IMR-90 (cell line): ENCODE measurements around the gene PLD3. TPM values are rescaled to one million over a fixed set of nuclear protein-coding genes. Genes with fewer than 3 reads are reported as not detected.

Experiments
- ATAC-seq: fragments of 200-7000 bp; cut with Tn5 transposase; 2 replicates; pipeline ENCODE4 v1.9.1; 2020; ENCODE audit warnings: low read depth, mild to moderate bottlenecking, moderate library complexity
- BruUV-seq: library from RNA; stranded (reverse); fragments of 400-500 nt; replicated peaks from 2 replicates; lab custom pipeline; 2021; lab: Mats Ljungman, UMichigan
- CTCF ChIA-PET: fragments of 300-600 bp; formaldehyde crosslinking; extraction: SDS; loops from one replicate; lab custom pipeline; 2021; ENCODE audit warnings: antibody characterized with exemption; lab: Yijun Ruan, JAX
- POLR2A ChIA-PET: fragments of 300-600 bp; sonication (Branson Sonifier 250); formaldehyde crosslinking; loops from one replicate; lab custom pipeline; 2022; ENCODE audit warnings: antibody characterized with exemption; ENCODE audit not compliant: unreplicated experiment; lab: Charles Lee
- DNase-seq: peaks from one replicate; pipeline ENCODE4 v3.0.0; 2013
- H2AFZ ChIP-seq: replicated peaks from 2 replicates; pipeline ENCODE3; 2013; ENCODE audit warnings: low read length, mild to moderate bottlenecking; ENCODE audit not compliant: poor library complexity
- H2AK5ac ChIP-seq: 2 replicates; pipeline ENCODE4 v1.6.1; 2013; ENCODE audit warnings: low read depth, low read length, inconsistent platforms
- H2AK9ac ChIP-seq: replicated peaks from 2 replicates; pipeline ENCODE3; 2013; ENCODE audit warnings: mild to moderate bottlenecking, low read depth, low read length, moderate library complexity; ENCODE audit not compliant: poor library complexity
- H2BK120ac ChIP-seq: 2 replicates; pipeline ENCODE4 v1.6.1; 2013; ENCODE audit warnings: low read depth, low read length, inconsistent platforms
- H2BK15ac ChIP-seq: 3 replicates; pipeline ENCODE4 v1.6.1; 2013; ENCODE audit warnings: low read depth, low read length, inconsistent platforms
- H2BK20ac ChIP-seq: 2 replicates; pipeline ENCODE4 v1.6.1; 2013; ENCODE audit warnings: low read depth, mild to moderate bottlenecking, inconsistent platforms, low read length, moderate library complexity
- H2BK5ac ChIP-seq: 2 replicates; pipeline ENCODE4 v1.6.1; 2013; ENCODE audit warnings: mild to moderate bottlenecking, low read depth, low read length, inconsistent platforms; ENCODE audit not compliant: poor library complexity, severe bottlenecking
- H3K14ac ChIP-seq: replicated peaks from 2 replicates; pipeline ENCODE4 v1.6.1; 2013; ENCODE audit warnings: low read depth, low read length, inconsistent platforms
- H3K18ac ChIP-seq: 2 replicates; pipeline ENCODE4 v1.6.1; 2013; ENCODE audit warnings: low read depth, low read length, control low read depth
- H3K23ac ChIP-seq: 2 replicates; pipeline ENCODE4 v1.6.1; 2013; ENCODE audit warnings: low read depth, low read length, inconsistent platforms
- H3K27ac ChIP-seq: 2 replicates; pipeline ENCODE4 v1.5.1; 2013; ENCODE audit warnings: mild to moderate bottlenecking, control low read depth, low read length; ENCODE audit not compliant: insufficient read depth
- H3K27me3 ChIP-seq: 2 replicates; pipeline ENCODE4 v1.6.1; 2013; ENCODE audit warnings: low read length; ENCODE audit not compliant: control insufficient read depth, insufficient read depth
- H3K36me3 ChIP-seq: 2 replicates; pipeline ENCODE4 v1.6.1; 2013; ENCODE audit warnings: low read length, mixed read lengths; ENCODE audit not compliant: control insufficient read depth, insufficient read depth
- H3K4ac ChIP-seq: 2 replicates; pipeline ENCODE4 v1.6.1; 2013; ENCODE audit warnings: low read depth, low read length, inconsistent platforms
- H3K4me1 ChIP-seq: 2 replicates; pipeline ENCODE4 v1.6.1; 2013; ENCODE audit warnings: low read length, mixed read lengths; ENCODE audit not compliant: control insufficient read depth, insufficient read depth
- H3K4me2 ChIP-seq: 2 replicates; pipeline ENCODE4 v1.6.1; 2013; ENCODE audit warnings: low read depth, mild to moderate bottlenecking, control low read depth, low read length, moderate library complexity
- H3K4me3 ChIP-seq: 2 replicates; pipeline ENCODE4 v1.5.1; 2013; ENCODE audit warnings: low read depth, mild to moderate bottlenecking, control low read depth, low read length, moderate library complexity; ENCODE audit not compliant: insufficient read depth
- H3K56ac ChIP-seq: 2 replicates; pipeline ENCODE4 v1.6.1; 2013; ENCODE audit warnings: low read length, inconsistent platforms; ENCODE audit not compliant: insufficient read depth; ENCODE audit errors: extremely low read depth
- H3K79me1 ChIP-seq, 2 experiments: 2 replicates each; pipeline ENCODE4 v1.6.1; 2013; ENCODE audit warnings: low read length in 2 of 2, inconsistent platforms in 1 of 2, low read depth in 1 of 2
- H3K9ac ChIP-seq: 2 replicates; pipeline ENCODE4 v1.6.1; 2013; ENCODE audit warnings: low read depth, low read length, control low read depth
- H3K9me1 ChIP-seq: 2 replicates; pipeline ENCODE4 v1.6.1; 2013; ENCODE audit warnings: low read length, inconsistent platforms; ENCODE audit not compliant: insufficient read depth
- H3K9me3 ChIP-seq: 2 replicates; pipeline ENCODE4 v1.6.1; 2013; ENCODE audit warnings: low read length; ENCODE audit not compliant: control insufficient read depth, insufficient read depth
- H4K20me1 ChIP-seq: 2 replicates; pipeline ENCODE4 v1.6.1; 2013; ENCODE audit warnings: low read length, inconsistent platforms; ENCODE audit not compliant: insufficient read depth
- H4K5ac ChIP-seq: 2 replicates; pipeline ENCODE4 v1.6.1; 2013; ENCODE audit warnings: mild to moderate bottlenecking, low read depth, low read length, control low read depth
- H4K8ac ChIP-seq, 2 experiments: 2 replicates each; pipeline ENCODE4 v1.6.1; 2013; ENCODE audit warnings: low read depth in 2 of 2, low read length in 2 of 2, control low read depth in 1 of 2, inconsistent platforms in 1 of 2
- H4K91ac ChIP-seq: 2 replicates; pipeline ENCODE4 v1.6.1; 2013; ENCODE audit warnings: low read depth, low read length, inconsistent platforms; ENCODE audit not compliant: insufficient read depth
- CHD1 ChIP-seq: IDR thresholded peaks from 2 replicates; pipeline ENCODE4 v1.6.1; 2012; ENCODE audit warnings: low read depth, low read length, improper control_type of control experiment
- MAZ ChIP-seq: IDR thresholded peaks from 2 replicates; pipeline ENCODE4 v1.6.1; 2012; ENCODE audit warnings: low read depth, mild to moderate bottlenecking, low read length, improper control_type of control experiment, moderate library complexity, borderline replicate concordance
- WGBS, 2 experiments: methylation state at CpG; one replicate each; pipeline versions ENCODE4 v1.1.5 to v1.1.7; 2013; ENCODE audit warnings: missing lambda C conversion rate in 2 of 2; ENCODE audit not compliant: insufficient read length in 1 of 2; ENCODE audit errors: extremely low coverage in 2 of 2; 5-methylcytosine and 5-hydroxymethylcytosine counted together
- dilution Hi-C: fragments of 300-500 bp; cut with HindIII; formaldehyde crosslinking; loops from one replicate; pipeline ENCODE4 v1.14.3; 2018; ENCODE audit warnings: low sequenced_read_pairs; ENCODE audit not compliant: unreplicated experiment
- in situ Hi-C: fragments of 300-500 bp; cut with MboI; formaldehyde crosslinking; loops from 3 replicates; pipeline ENCODE4 v1.14.3; 2019; ENCODE audit warnings: low sequenced_read_pairs, inconsistent platforms, mixed read lengths
- intact Hi-C: fragments of 100-400 bp; cut with micrococcal nuclease; formaldehyde crosslinking; loops from 2 replicates; pipeline ENCODE4 v1.10.0; 2022
- polyA plus RNA-seq, 3 experiments: library from polyadenylated mRNA; depleted of rRNA; stranded (reverse); fragments of >200 nt; gene quantifications; 2 replicates each; pipeline ENCODE4 v1.2.3, GENCODE V29; 2012; ENCODE audit warnings: low replicate concordance in 1 of 3
- total RNA-seq: library from RNA; depleted of rRNA; stranded (reverse); fragments of >200 nt; gene quantifications from 2 replicates; pipeline ENCODE4 v1.2.3, GENCODE V29; 2012

PLD3 gene
- total and polyA plus RNA-seq, 2 of the 4 experiments (the other 2 are of a cell fraction), result 117 to 665 TPM

- no peak for TF ChIP-seq MAZ
- no peak for TF ChIP-seq CHD1
Measured at GRCh38 chr19:40395956-40396355, 47.5 kb downstream of the PLD3 start (continued).

- Histone ChIP-seq H2AK5ac (no peak overlapping the region), H3K79me1 (0 out of 4 replicates have a peak, but pooled peaks cover 0 to 3% of the 10 kb centered on the region in 2 experiments), H2AFZ (no peak overlapping the region), H2AK9ac (no peak overlapping the region), H4K20me1 (no peaks in the 10 kb centered on the region), H3K14ac (no peak overlapping the region), H3K36me3 (no peaks in the 10 kb centered on the region), H3K9me1 (no peaks in the 10 kb centered on the region), H4K5ac (no peak overlapping the region), H4K91ac (no peak overlapping the region), H4K8ac (no peak overlapping the region), H2BK120ac (no peak overlapping the region), H2BK15ac (no peak overlapping the region), H2BK5ac (no peak overlapping the region), H3K18ac (no peak overlapping the region), H3K23ac (no peak overlapping the region), H3K4ac (no peak overlapping the region), H3K27ac (no peak overlapping the region), H3K27me3 (no peaks in the 10 kb centered on the region), H2BK20ac (no peak overlapping the region), H3K56ac (no peak overlapping the region), H3K4me1 (no peaks in the 10 kb centered on the region), H3K9me3 (no peaks in the 10 kb centered on the region), H3K4me2 (no peak overlapping the region), H3K9ac (no peak overlapping the region), H3K4me3 (no peak overlapping the region)
- ATAC-seq (no peak), DNase-seq (no peak)
- ChIA-PET POLR2A (interaction anchor here (0.6 kb wide), 1 partner anchor 961 kb away, joined by 3 read pairs; the partner anchor contains the start of gene RPS16), CTCF (no interaction called here)
- in situ Hi-C loops, result no loop called here
- 85% methylated on average over 5 of the region's 20 CpGs; no CpG with 5 or more reads in 1 of the 2 experiments for WGBS, 2 experiments
- no peak for TF ChIP-seq CHD1
- dilution Hi-C loops, result no loop called here
- intact Hi-C loops, result no loop called here
- no TSS peak for BruUV-seq
Measured at GRCh38 chr19:40396886-40397567, 48.5 kb downstream of the PLD3 start.
